Stimulated activated CD8-positive, alpha-beta memory T cell treated with anti-CD3 and anti-CD28 coated beads, Interleukin-15, amount 100 ng/mL, for 48 hours (primary cell): Measurements from ENCODE around the gene TUBB2B.

Source experiments
- DNase-seq, 2 donors: peaks; one replicate each; pipeline ENCODE4 v3.0.0-alpha.2; 2020; ENCODE audit warnings: low read depth in 2 of 2

TUBB2B gene

GRCh38 chr6:3227363-3228045, at the start of gene TUBB2B:
Gene TUBB2B, minus strand, starts transcription at chr6:3227653. Its CDS starts 110 bp downstream, at chr6:3227543.
- no peak for DNase-seq

GRCh38 chr6:3277251-3277650, 49.8 kb upstream of the TUBB2B start:
- no peak for DNase-seq

GRCh38 chr6:3276174-3277167, 49.0 kb upstream of the TUBB2B start:
- DNase-seq: no peak

- DNase-seq: no peak
Measured at GRCh38 chr6:3273707-3274521, 46.5 kb upstream of the TUBB2B start.

- no peak for DNase-seq
Measured at GRCh38 chr6:3272911-3273547, 45.6 kb upstream of the TUBB2B start.

- DNase-seq: no peak
Measured at GRCh38 chr6:3271756-3272155, 44.3 kb upstream of the TUBB2B start.

GRCh38 chr6:3270258-3270657, 42.8 kb upstream of the TUBB2B start:
- no peak for DNase-seq

- no peak for DNase-seq
Measured at GRCh38 chr6:3269281-3269975, 42.0 kb upstream of the TUBB2B start.

GRCh38 chr6:3268680-3269079, 41.2 kb upstream of the TUBB2B start:
- no peak for DNase-seq

GRCh38 chr6:3267162-3267561, 39.7 kb upstream of the TUBB2B start:
- no peak for DNase-seq

GRCh38 chr6:3266170-3266569, 38.7 kb upstream of the TUBB2B start:
- no peak for DNase-seq

GRCh38 chr6:3265671-3266070, 38.2 kb upstream of the TUBB2B start:
- DNase-seq: no peak

GRCh38 chr6:3264356-3264755, 36.9 kb upstream of the TUBB2B start:
- DNase-seq: no peak

- DNase-seq: no peak
Measured at GRCh38 chr6:3263096-3263495, 35.6 kb upstream of the TUBB2B start.

GRCh38 chr6:3261921-3262320, 34.5 kb upstream of the TUBB2B start:
- no peak for DNase-seq

GRCh38 chr6:3261518-3261820, 34.0 kb upstream of the TUBB2B start:
- DNase-seq: no peak

- no peak for DNase-seq
Measured at GRCh38 chr6:3260772-3261517, 33.5 kb upstream of the TUBB2B start.

- DNase-seq: no peak
Measured at GRCh38 chr6:3260296-3260695, 32.8 kb upstream of the TUBB2B start.

GRCh38 chr6:3259491-3259958, 32.1 kb upstream of the TUBB2B start:
- peak in 1 of 2 donors; percentile 4 for DNase-seq
